HEK293T (cell line): ENCODE results near the gene PORCN.

ENCODE experiments used
- BHLHE40 ChIP-seq: fragments of 450-650 bp; IDR thresholded peaks from 2 replicates; pipeline ENCODE4 v1.6.1; 2016; ENCODE audit warnings: mild to moderate bottlenecking, moderate library complexity, borderline replicate concordance
- ELF4 ChIP-seq: fragments of 450-650 bp; IDR thresholded peaks from 2 replicates; pipeline ENCODE4 v1.6.1; 2017; ENCODE audit warnings: antibody characterized with exemption
- FOXK2 ChIP-seq: fragments of 450-650 bp; IDR thresholded peaks from 2 replicates; pipeline ENCODE4 v1.6.1; 2016; ENCODE audit warnings: mild to moderate bottlenecking
- L3MBTL2 ChIP-seq: fragments of 450-650 bp; conservative IDR thresholded peaks from 2 replicates; pipeline ENCODE4 v1.6.1; 2016; ENCODE audit warnings: mild to moderate bottlenecking
- NFRKB ChIP-seq: fragments of 450-650 bp; IDR thresholded peaks from 2 replicates; pipeline ENCODE4 v1.6.1; 2016; ENCODE audit warnings: mild to moderate bottlenecking, moderate library complexity
- SP1 ChIP-seq: fragments of 450-650 bp; IDR thresholded peaks from 2 replicates; pipeline ENCODE4 v1.6.1; 2017

DNA sequence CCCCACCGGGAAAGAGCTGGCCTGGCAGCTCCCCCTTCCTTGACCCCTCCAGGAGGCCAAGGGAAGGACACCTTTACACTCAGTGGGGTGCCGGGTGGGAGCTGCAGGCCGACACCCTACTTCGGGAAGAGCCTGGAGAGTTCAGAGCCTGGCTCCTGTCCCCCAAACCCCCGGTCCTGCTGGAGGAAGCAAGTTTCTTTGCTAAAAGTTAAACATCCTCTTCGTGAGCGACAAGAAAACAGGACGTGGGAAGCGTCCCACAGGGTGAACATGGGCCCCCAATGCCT, 35.1 kb upstream of the PORCN start:
- no peak for TF ChIP-seq BHLHE40
- no peak for TF ChIP-seq L3MBTL2
- TF ChIP-seq ELF4: no peak
- no peak for TF ChIP-seq NFRKB
- no peak for TF ChIP-seq FOXK2
- no peak for TF ChIP-seq SP1
